NCI-H2081 (cell line): Measurements from ENCODE around the gene TATDN2.

Experiments
- DNase-seq, 2 experiments: peaks; one replicate each; lab custom pipeline; 2025; lab: John Stamatoyannopoulos, UW

The TATDN2 gene, protein sequence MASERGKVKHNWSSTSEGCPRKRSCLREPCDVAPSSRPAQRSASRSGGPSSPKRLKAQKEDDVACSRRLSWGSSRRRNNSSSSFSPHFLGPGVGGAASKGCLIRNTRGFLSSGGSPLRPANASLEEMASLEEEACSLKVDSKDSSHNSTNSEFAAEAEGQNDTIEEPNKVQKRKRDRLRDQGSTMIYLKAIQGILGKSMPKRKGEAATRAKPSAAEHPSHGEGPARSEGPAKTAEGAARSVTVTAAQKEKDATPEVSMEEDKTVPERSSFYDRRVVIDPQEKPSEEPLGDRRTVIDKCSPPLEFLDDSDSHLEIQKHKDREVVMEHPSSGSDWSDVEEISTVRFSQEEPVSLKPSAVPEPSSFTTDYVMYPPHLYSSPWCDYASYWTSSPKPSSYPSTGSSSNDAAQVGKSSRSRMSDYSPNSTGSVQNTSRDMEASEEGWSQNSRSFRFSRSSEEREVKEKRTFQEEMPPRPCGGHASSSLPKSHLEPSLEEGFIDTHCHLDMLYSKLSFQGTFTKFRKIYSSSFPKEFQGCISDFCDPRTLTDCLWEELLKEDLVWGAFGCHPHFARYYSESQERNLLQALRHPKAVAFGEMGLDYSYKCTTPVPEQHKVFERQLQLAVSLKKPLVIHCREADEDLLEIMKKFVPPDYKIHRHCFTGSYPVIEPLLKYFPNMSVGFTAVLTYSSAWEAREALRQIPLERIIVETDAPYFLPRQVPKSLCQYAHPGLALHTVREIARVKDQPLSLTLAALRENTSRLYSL

DNA sequence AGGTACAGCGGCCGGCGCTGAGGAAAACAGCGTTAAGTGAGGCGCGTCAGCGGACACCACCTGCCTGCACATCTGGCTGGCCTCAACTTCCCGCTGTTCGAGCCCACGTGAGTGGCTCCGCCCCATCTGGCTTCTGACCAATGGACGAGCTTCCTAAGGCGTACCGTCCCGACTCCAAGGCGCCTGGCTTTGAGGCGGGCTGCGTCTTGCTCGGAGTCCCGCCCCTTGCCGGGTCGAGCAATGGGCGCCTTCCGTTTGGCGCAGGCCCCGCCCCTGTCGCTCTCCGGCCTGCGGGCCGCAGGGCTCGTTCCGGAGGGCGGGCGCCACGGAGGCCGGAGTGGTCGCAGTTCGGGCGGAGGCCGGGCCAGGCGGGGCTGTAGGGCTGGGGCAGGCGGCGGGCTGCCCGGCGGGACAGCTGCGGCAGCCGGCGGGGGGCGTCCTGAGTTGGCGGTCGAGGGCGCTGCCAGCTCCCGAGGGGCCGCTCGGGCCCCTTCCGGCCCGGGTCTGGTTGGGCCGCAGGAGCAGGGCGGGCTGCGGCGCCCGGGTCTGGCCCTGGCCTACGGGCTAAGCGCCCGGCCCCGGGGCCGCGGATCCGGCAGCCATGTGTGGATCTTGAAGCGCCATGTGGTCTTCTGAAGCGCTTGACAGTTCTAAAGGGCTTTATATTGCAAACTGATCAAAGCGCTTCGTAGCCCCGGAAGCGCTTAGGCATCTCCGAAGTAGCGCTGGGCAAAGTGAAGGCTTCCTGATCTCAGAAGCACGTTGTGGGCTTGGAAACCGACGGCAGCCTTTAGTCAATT lies at the start of gene TATDN2:
Gene TATDN2, plus strand, starts transcription at position 276 of the 800 bp plus-strand sequence. CDS start 742 bp downstream, outside the sequence.
- peak; percentile 77 to 89 for DNase-seq

DNA sequence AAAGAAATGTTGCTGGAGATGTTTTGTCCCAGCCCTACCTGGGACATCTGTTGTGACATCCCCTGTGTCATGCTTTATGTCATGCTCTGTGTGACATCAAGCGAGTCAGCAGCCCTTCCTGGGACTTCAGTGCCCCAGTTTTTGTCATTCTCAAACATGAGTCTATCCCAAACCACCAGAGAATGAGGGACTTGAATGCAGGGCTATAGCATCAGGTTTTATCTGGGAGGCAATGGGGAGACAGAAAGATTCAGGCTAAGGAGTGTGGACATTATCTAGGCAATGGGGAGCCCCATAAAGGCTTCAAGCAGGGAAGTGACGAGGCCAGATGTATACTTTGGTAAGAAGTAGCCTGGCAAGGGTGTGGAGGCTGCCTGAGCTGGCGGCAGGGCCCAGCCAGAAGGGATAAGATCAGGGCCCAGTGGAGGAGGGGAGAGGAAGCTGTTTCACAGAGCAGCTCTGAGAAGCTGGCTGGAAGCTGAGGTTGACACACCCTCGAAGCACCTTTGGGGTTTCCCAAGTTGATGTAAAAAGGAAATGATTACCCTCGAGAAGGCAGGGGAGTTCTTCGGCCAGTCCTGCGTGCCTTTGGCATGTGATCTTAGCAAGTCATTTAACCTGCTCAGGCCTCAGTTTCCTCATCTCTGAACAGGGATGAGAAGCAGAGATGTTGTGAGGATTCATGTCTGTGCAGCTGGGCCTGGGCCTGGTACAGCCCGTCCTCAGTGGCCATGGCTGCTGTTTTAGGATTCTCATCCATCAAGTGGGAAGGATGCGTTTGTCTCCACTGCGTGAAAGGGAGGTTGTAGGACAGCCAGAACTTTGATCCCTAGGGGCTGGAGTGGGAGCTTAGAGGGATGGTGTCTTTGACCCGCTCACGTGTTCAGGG lies 49.3 kb upstream of the TATDN2 start:
- DNase-seq: no peak

DNA sequence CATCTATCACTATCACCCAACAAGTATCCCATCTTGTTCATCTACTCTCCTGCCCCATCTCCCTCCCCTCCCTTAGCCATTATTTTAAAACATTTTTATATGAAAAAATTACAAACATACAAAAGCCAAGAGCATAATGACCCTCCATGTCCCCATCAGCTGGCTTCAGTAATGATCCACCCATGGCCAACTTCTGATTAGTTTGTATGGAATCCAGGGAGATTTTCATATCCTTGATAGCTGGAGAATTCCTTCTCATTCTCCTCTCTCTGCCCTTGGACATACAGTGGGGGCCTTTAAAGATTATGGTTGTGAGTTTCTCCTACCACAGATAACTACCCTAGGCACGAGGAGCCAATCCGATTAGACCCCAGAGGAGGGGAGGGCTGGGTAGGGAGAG lies 43.3 kb upstream of the TATDN2 start:
- no peak for DNase-seq

- no peak for DNase-seq
Measured at GRCh38 chr3:10205451-10206165, 42.7 kb upstream of the TATDN2 start.

DNA sequence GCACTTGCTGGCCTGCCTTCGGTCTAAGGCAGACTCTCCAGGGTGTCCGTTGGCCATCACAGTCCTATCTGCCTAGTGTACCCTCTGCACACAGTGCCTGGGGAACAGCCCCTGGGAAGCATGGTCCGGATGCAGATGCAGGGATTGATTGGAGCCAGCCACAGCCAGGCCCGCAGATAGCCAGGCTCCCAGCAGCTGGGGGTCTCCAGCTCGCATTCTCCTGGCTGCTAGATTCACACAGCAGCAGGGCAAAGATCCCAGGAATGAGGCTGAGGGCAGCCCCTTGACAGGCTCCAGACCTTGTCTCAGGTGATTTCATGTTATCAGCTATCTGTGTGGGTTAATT lies 42.1 kb upstream of the TATDN2 start:
- DNase-seq: no peak

- no peak for DNase-seq
Measured at GRCh38 chr3:10213156-10213792, 35.0 kb upstream of the TATDN2 start.

GRCh38 chr3:10215578-10216368 lies 32.5 kb upstream of the TATDN2 start:
- DNase-seq: no peak

- no peak for DNase-seq
Measured at GRCh38 chr3:10217359-10217758, 30.9 kb upstream of the TATDN2 start.

DNA sequence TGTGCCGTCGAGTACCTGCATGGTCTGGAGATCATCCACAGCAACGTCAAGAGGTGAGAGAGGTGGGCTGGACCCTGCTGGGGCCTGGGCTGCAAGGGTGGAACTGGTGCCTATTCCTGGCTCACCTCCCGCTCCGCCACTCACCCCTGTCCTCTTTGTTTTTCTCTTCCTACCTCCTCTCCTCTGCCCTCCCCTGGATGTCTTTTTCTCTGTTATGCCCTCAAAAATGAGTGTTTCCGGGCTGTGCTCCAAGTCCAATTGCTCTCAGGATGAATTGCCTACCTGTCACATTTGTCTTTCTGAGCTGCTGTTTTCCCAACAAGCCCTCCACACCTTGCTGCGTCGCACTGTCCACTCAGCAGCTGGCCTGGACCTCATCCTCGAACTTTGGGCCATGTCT lies 28.5 kb upstream of the TATDN2 start:
- peak; percentile 15 to 63 for DNase-seq

DNA sequence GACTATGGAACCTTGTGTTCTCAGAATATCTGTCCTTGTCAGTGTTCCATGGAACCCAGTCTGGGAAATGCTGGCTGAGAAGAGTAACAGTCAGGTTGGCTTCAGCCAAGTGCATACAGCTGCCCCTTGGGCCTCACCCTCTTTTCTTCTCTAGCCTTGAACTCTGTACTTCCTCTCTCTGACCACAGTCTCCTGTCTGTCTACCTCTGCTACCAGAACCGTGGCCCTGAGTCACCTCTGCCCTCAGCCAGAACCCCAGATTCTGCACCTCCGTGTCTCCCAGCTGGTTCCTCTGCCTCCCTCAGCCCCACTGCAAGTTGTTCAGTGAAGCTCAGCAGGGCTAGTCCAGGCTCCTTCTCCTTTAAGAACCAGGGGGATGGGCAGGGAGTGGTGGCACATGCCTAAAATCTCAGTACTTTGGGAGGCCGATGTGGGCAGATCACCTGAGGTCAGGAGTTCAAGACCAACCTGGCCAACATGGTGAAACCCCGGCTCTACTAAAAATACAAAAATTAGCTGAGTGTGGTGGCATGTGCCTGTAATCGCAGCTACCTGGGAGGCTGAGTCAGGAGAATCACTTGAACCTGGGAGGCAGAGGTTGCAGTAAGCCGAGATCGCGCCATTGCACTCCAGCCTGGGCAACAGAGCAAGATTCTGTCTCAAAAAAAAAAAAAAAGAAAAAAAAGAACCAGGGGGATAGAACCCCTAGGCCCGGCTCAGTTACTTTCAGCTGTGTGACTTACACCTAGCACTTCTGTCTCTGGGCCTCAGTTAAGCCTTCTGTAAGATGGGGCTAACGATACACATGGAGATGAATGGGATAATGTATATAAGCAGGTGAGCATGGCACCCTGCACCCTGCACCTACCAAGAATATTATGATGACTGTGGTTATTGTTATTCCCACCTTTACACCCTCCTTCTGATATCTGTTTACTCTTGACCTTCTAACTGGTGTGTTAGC lies 24.3 kb upstream of the TATDN2 start:
- DNase-seq: no peak

GRCh38 chr3:10224794-10225665 lies 23.2 kb upstream of the TATDN2 start:
- peak; percentile 61 to 82 for DNase-seq

DNA sequence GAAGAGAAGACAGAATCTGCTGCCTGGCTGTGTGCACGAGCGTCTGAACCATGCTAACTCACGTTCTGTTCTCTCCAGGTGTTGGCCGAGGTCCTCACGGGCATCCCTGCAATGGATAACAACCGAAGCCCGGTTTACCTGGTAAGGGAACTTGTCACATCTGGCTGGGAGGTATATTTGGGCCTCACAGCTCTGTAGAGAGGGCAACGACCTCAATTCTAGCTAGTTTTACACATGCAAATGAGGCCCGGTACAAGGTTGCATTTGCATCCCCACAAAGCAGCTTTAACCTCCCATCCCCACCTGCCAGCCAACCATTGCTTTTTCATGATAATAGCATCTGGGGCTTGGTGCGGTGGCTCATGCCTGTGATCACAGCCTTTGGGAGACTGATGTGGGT lies 22.0 kb upstream of the TATDN2 start:
- DNase-seq: no peak

- DNase-seq: no peak
Measured at GRCh38 chr3:10228248-10228950, 19.9 kb upstream of the TATDN2 start.

DNA sequence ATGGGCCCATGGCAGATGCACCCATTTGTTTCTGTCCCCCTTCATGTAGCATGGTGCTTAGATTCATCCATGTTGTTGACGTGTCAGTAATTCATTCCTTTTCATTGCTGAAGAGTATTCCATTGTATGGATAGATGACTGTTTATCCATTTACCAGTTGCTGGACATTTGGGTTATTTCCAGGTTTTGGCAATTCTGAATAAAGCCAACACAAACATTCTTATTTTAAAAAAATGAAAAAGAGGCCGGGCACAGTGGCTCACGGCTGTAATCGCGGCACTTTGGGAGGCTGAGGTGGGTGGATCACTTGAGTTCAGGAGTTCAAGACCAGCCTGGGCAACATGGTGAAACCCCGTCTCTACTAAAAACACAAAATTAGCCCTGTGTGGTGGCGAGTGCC lies 18.7 kb upstream of the TATDN2 start:
- no peak for DNase-seq

GRCh38 chr3:10232137-10232536 lies 16.1 kb upstream of the TATDN2 start:
- no peak for DNase-seq

GRCh38 chr3:10233988-10234387 lies 14.3 kb upstream of the TATDN2 start:
- DNase-seq: no peak
